GM12878 (cell line): Measurements from ENCODE around the gene HS1BP3. TPM values are rescaled to one million over a fixed set of nuclear protein-coding genes. Genes with fewer than 3 reads are reported as not detected.

Source experiments
- ATAC-seq: fragments of 200-7000 bp; cut with Tn5 transposase; 3 replicates; pipeline ENCODE4 v1.9.1; 2020; ENCODE audit warnings: mild to moderate bottlenecking, moderate library complexity
- BruUV-seq: library from RNA; stranded (reverse); fragments of 400-500 nt; replicated peaks from 2 replicates; lab custom pipeline; 2021; lab: Mats Ljungman, UMichigan
- CTCF ChIA-PET: fragments of 300-600 bp; sonication (Branson Sonifier 250); formaldehyde crosslinking; extraction: SDS; loops from one replicate; lab custom pipeline; 2021; ENCODE audit warnings: inconsistent platforms; lab: Yijun Ruan, JAX
- POLR2A ChIA-PET: fragments of 350-600 bp; formaldehyde crosslinking; extraction: SDS; loops from one replicate; lab custom pipeline; 2021; ENCODE audit warnings: inconsistent platforms; lab: Charles Lee
- RAD21 ChIA-PET: fragments of 300-600 bp; sonication (Branson Sonifier 250); formaldehyde crosslinking; loops from one replicate; lab custom pipeline; 2023; ENCODE audit warnings: antibody characterized with exemption; ENCODE audit not compliant: unreplicated experiment; lab: Charles Lee
- SMC1A ChIA-PET: fragments of 300-600 bp; sonication (Branson Sonifier 250); formaldehyde crosslinking; loops from one replicate; lab custom pipeline; 2023; ENCODE audit not compliant: unreplicated experiment, uncharacterized antibody; lab: Charles Lee
- DNase-seq: peaks from one replicate; pipeline ENCODE4 v3.0.0-alpha.2; 2011; ENCODE audit warnings: low read depth, low spot score
- FAIRE-seq: peaks from 3 replicates; lab custom pipeline; 2011; peaks lifted over from hg19 to GRCh38; lab: Jason Lieb, UNC
- H2AFZ ChIP-seq: 2 replicates; pipeline ENCODE4 v1.6.0; 2011; ENCODE audit warnings: low read depth, low read length, control low read depth; ENCODE audit not compliant: control insufficient read depth
- H3K27ac ChIP-seq: 2 replicates; pipeline ENCODE4 v1.5.1; 2011; ENCODE audit warnings: control low read depth; ENCODE audit not compliant: control insufficient read depth, insufficient read depth
- H3K27me3 ChIP-seq, 2 experiments: replicated peaks in 1 of 2; 2 replicates each; pipeline versions ENCODE4 v1.6.0 to v1.6.1; 2011; ENCODE audit warnings: low read length in 1 of 2; ENCODE audit not compliant: control insufficient read depth in 2 of 2, insufficient read depth in 2 of 2
- H3K36me3 ChIP-seq, 2 experiments: 2 replicates each; pipeline ENCODE4 v1.5.1; 2011; ENCODE audit warnings: low read length in 1 of 2; ENCODE audit not compliant: control insufficient read depth in 2 of 2, insufficient read depth in 2 of 2
- H3K4me1 ChIP-seq: 2 replicates; pipeline ENCODE4 v1.6.1; 2011; ENCODE audit warnings: mild to moderate bottlenecking, low read length, moderate library complexity, mixed read lengths; ENCODE audit not compliant: control insufficient read depth, insufficient read depth
- H3K4me2 ChIP-seq: 2 replicates; pipeline ENCODE4 v1.6.0; 2011; ENCODE audit warnings: control low read depth; ENCODE audit not compliant: control insufficient read depth, insufficient read depth
- H3K4me3 ChIP-seq: fragments of 200-600 bp; sonication (generic); 2 replicates; pipeline ENCODE4 v1.5.1; 2016
- H3K79me2 ChIP-seq: 2 replicates; pipeline ENCODE4 v1.6.0; 2011; ENCODE audit warnings: low read length; ENCODE audit not compliant: control insufficient read depth, insufficient read depth
- H3K9ac ChIP-seq: 2 replicates; pipeline ENCODE4 v1.8.0; 2011; ENCODE audit warnings: low read length, control low read depth, mixed read lengths; ENCODE audit not compliant: control insufficient read depth, insufficient read depth
- H3K9me3 ChIP-seq: replicated peaks from 3 replicates; pipeline ENCODE4 v1.5.1; 2011; ENCODE audit warnings: mild to moderate bottlenecking, low read length; ENCODE audit not compliant: control insufficient read depth, insufficient read depth
- H4K20me1 ChIP-seq: 2 replicates; pipeline ENCODE4 v1.6.0; 2011; ENCODE audit not compliant: control insufficient read depth, insufficient read depth
- CHD4 ChIP-seq: fragments of 200-600 bp; sonication (generic); IDR thresholded peaks from 2 replicates; pipeline ENCODE4 v1.6.1; 2016; ENCODE audit warnings: mild to moderate bottlenecking
- CTCF ChIP-seq, 3 experiments: IDR thresholded peaks in 2 of 3; conservative IDR thresholded peaks in 1 of 3; 2 replicates each; pipeline ENCODE4 v1.5.1; 2011; ENCODE audit warnings: low read depth in 3 of 3, low read length in 3 of 3, mild to moderate bottlenecking in 3 of 3, control low read depth in 2 of 3, moderate library complexity in 2 of 3, inconsistent platforms in 1 of 3, mixed read lengths in 1 of 3; ENCODE audit not compliant: control insufficient read depth in 2 of 3, insufficient read depth in 1 of 3; ENCODE audit errors: extremely low read depth in 1 of 3
- ELK1 ChIP-seq: IDR thresholded peaks from 2 replicates; pipeline ENCODE4 v1.6.1; 2012; ENCODE audit warnings: low read depth, low read length, improper control_type of control experiment
- IRF5 ChIP-seq: fragments of 450-650 bp; IDR thresholded peaks from 2 replicates; pipeline ENCODE4 v1.6.1; 2017; ENCODE audit warnings: borderline replicate concordance
- POLR2AphosphoS2 ChIP-seq: IDR thresholded peaks from 2 replicates; pipeline ENCODE4 v1.6.1; 2011; ENCODE audit warnings: low read depth, mild to moderate bottlenecking, low read length, improper control_type of control experiment, moderate library complexity
- SREBF1 ChIP-seq: IDR thresholded peaks from 2 replicates; pipeline ENCODE4 v1.6.1; 2012; ENCODE audit warnings: mild to moderate bottlenecking, low read length
- TAF1 ChIP-seq: IDR thresholded peaks from 2 replicates; pipeline ENCODE4 v1.6.1; 2011; ENCODE audit warnings: mild to moderate bottlenecking, low read depth, low read length, borderline replicate concordance
- USF1 ChIP-seq: IDR thresholded peaks from 2 replicates; pipeline ENCODE4 v1.6.1; 2011; ENCODE audit warnings: borderline replicate concordance, low read depth, mild to moderate bottlenecking, moderate library complexity, mixed read lengths, low read length; ENCODE audit not compliant: insufficient read depth; ENCODE audit errors: extremely low read length
- WGBS: methylation state at CpG from one replicate; pipeline ENCODE4 v1.1.6; 2016; ENCODE audit warnings: low lambda C conversion rate; ENCODE audit not compliant: insufficient replicate concordance, insufficient coverage; ENCODE audit errors: missing lambda C conversion rate; 5-methylcytosine and 5-hydroxymethylcytosine counted together
- in situ Hi-C: fragments of 300-500 bp; cut with MboI; formaldehyde crosslinking; loops from 9 replicates; pipeline ENCODE4 v1.14.3; 2018; ENCODE audit warnings: mixed read lengths
- intact Hi-C: fragments of 100-400 bp; cut with micrococcal nuclease; formaldehyde crosslinking; loops from one replicate; pipeline ENCODE4 v1.14.2; 2022; ENCODE audit not compliant: unreplicated experiment
- polyA plus RNA-seq, 11 experiments: library from polyadenylated mRNA; depleted of rRNA in 4 of 11; unstranded in 6 of 11; stranded (reverse) in 5 of 11; fragments of >200 nt; fragmentation: Nextera tagmentation in 4 of 11; fragmentation: Illumina TruSeq in 1 of 11; extraction: Ambion mirVana in 4 of 11; extraction: Trizol in 1 of 11; gene quantifications; 1 replicate in 1 of 11; 2 replicates in 10 of 11; pipeline versions ENCODE4 v1.2.1 to v1.2.3, GENCODE V29; 2011 to 2016; ENCODE audit warnings: inconsistent platforms in 2 of 11, missing spikeins in 2 of 11, low read depth in 1 of 11
- total RNA-seq, 4 experiments: library from RNA; depleted of rRNA in 3 of 4; stranded (reverse); fragments of >200 nt in 3 of 4; fragmentation: Illumina TruSeq in 1 of 4; extraction: Trizol in 1 of 4; gene quantifications; 2 replicates each; pipeline versions ENCODE4 v1.2.1 to v1.2.3, GENCODE V29; 2013 to 2021

The HS1BP3 gene
- total and polyA plus RNA-seq, 10 of the 15 experiments (the other 5 are each of a cell fraction or from before 2014, with no cell fraction given) = 0.47 to 7.2 (median 4.6) TPM

- Histone ChIP-seq H2AFZ (no peak overlapping the region), H3K4me1 (peaks cover 17% of the 10 kb centered on the region), H3K79me2 (no peaks in the 10 kb centered on the region), H3K9ac (no peak overlapping the region), H4K20me1 (no peaks in the 10 kb centered on the region), H3K4me2 (no peak overlapping the region), H3K4me3 (no peak overlapping the region), H3K27ac (no peak overlapping the region), H3K27me3 (no peaks in the 10 kb centered on the region), H3K9me3 (no peaks in the 10 kb centered on the region), H3K36me3 (no peaks in the 10 kb centered on the region; a peak in 1 of 4 replicates)
- FAIRE-seq (no peak), DNase-seq (no peak), ATAC-seq (no peak)
- TF ChIP-seq IRF5 (no peak), CHD4 (no peak), POLR2AphosphoS2 (no peak), CTCF (IDR thresholded peaks at IDR 0.05 in 2 of 3, conservative IDR thresholded peaks at IDR 0.05 in 1 of 3; ENCODE audit: control insufficient read depth in 2 of 3, extremely low read depth in 1 of 3, insufficient read depth in 1 of 3, low read depth in 3 of 3, low read length in 3 of 3) (no peak), USF1 (no peak), ELK1 (no peak), SREBF1 (no peak), TAF1 (no peak)
- in situ Hi-C loops = no loop called here
- no TSS peak for BruUV-seq
- SMC1A ChIA-PET = interaction anchor here (0.9 to 6.0 kb wide), 19 partner anchors 8 to 222 kb away, joined by 3 to 56 read pairs (median 4); partner anchors contain the start of gene RHOB
- WGBS = 79% methylated on average over 9 of the region's 9 CpGs
- RAD21 ChIA-PET = interaction anchor here (0.9 to 6.3 kb wide), 9 partner anchors 16 to 292 kb away, joined by 3 to 107 read pairs (median 6); partner anchors contain the start of genes HS1BP3 and RHOB
- intact Hi-C loops = loop anchor here (1.0 kb wide), 2 partner anchors 38 to 191 kb away; no protein-coding TSS in a partner anchor
- POLR2A ChIA-PET = interaction anchor here (1.2 to 3.3 kb wide), 3 partner anchors 39 to 195 kb away, joined by 4 to 13 read pairs (median 6); no protein-coding TSS in a partner anchor
- CTCF ChIA-PET = interaction anchor here (0.6 to 7.9 kb wide), 23 partner anchors 9 to 308 kb away, joined by 3 to 119 read pairs (median 3); partner anchors contain the start of genes HS1BP3 and RHOB
Observed at GRCh38 chr2:20634507-20635112, 16.3 kb downstream of the HS1BP3 start.
